Measurements from ENCODE around the gene MORN3.
"Not testable (repeated sequence)": the region's sequence is repeated elsewhere in the genome, so short reads cannot be mapped to it uniquely, and the experiment has no call there.

Gene MORN3

DNA sequence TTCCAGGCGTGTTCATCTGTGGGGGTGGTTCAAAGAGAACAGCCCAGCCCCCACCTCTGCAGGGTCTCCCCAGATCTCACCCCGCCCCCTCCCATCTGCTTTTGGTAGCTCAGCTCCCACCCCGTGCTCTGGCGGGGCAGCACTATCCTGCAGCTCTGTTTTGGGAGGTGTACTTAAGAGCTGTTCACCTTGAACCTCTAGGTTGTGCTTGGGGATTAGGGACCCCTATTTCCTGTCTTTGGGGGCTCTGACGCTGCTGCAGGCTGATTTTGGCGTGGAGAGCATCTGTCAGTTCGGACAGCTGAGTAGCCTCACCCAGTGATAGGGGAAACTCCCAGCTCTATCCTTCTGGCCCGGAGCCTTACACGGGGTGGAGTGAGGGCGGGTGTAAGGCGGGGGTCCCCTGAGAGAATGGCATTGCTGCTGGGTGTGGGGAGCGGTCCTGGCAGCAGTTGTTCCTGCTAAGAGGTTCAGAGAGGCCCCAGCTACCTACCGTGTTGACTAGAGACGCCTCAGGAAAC lies 43.9 kb upstream of the MORN3 start:
- peak in 1 of 3 donors; percentile 11 for DNase-seq
- H3K27me3 ChIP-seq (replicated peaks in 2 of 5; ENCODE audit: control insufficient read depth in 4 of 5, insufficient read depth in 5 of 5, low read length in 4 of 5): no peaks in the 10 kb centered on the region
- peaks cover 0 to 5% (median 3%) of the 10 kb centered on the region in 4 experiments for H3K36me3 ChIP-seq (ENCODE audit: control insufficient read depth in 4 of 4, insufficient read depth in 4 of 4, low read length in 3 of 4)
- WGBS (ENCODE audit: insufficient coverage): 24% methylated on average over 9 of the region's 14 CpGs
- ChIA-PET CTCF (interaction anchor here (0.6 to 2.6 kb wide), 10 partner anchors 11 to 81 kb away, joined by 3 to 17 read pairs (median 6); no protein-coding TSS in a partner anchor), POLR2A (interaction anchor here (1.6 kb wide), 1 partner anchor 68 kb away, joined by 3 read pairs; no protein-coding TSS in a partner anchor)
- no peak overlapping the region for H3K27ac ChIP-seq (ENCODE audit: insufficient read depth in 1 of 2, low read depth in 1 of 2, low read length in 2 of 2, poor library complexity in 1 of 2, severe bottlenecking in 2 of 2)
- H3K4me3 ChIP-seq (ENCODE audit: control insufficient read depth in 1 of 7, extremely low read depth in 1 of 7, insufficient read depth in 4 of 7, low read depth in 2 of 7, low read length in 6 of 7): peak overlapping the region; percentile 44 to 92 (median 83)
- peaks cover 3 to 30% (median 19%) of the 10 kb centered on the region in 4 experiments for H3K4me1 ChIP-seq (ENCODE audit: control extremely low read depth in 1 of 4, control insufficient read depth in 4 of 4, insufficient read depth in 4 of 4, low read length in 3 of 4)
- no peaks in the 10 kb centered on the region for H3K9me3 ChIP-seq (ENCODE audit: control extremely low read depth in 1 of 5, control insufficient read depth in 4 of 5, insufficient read depth in 2 of 5, low read depth in 1 of 5, low read length in 4 of 5)

DNA sequence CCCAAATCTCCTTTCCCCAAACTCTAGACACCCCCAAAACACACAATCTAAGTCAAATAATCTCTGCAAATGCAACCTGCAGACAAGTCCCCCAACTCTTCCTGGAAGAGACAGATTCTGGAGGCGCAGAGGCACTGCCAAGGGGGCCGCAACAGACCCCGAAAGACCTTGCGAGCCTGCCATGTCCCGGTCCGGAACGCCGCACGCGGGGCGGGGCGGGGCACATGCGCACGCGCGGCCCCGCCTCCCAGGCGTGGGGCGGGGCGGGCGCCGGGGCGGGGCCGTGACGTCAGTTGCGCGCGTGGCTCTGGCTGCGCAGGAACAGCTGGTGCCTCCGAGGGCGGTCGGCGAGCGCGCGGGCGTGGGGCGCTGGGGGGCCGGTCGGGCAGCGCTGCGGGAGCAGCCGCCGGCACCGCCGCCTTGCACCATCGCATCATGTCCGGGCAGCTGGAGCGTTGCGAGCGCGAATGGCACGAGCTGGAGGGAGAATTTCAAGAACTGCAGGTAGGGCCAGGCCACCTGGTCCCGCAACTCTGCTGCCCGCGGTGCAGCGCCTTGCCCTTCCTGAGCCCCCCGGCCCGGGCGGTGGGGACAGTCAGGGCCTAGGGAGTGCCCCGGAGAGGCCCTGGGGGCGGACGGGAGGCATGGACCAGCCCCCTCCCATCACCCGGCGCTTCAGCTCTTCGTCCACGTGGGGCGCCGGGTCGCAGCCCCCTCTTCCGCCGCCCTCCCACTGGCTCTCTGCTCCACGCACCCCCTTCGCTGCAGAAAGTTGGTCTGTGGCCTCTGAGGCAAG lies 43.2 kb upstream of the MORN3 start, which contains the start of gene TMEM120B:
TMEM120B (plus strand) TSS at position 292 of the 796 bp plus-strand sequence; CDS start at position 436, 144 bp downstream.
- Histone ChIP-seq H3K36me3 (ENCODE audit: control insufficient read depth in 4 of 4, insufficient read depth in 4 of 4, low read length in 3 of 4) (peaks cover 0 to 5% (median 3%) of the 10 kb centered on the region in 4 experiments), H3K27ac (ENCODE audit: insufficient read depth in 1 of 2, low read depth in 1 of 2, low read length in 2 of 2, poor library complexity in 1 of 2, severe bottlenecking in 2 of 2) (peak within 1 kb of the TSS; percentile 33 to 82), H3K4me3 (ENCODE audit: control insufficient read depth in 1 of 7, extremely low read depth in 1 of 7, insufficient read depth in 4 of 7, low read depth in 2 of 7, low read length in 6 of 7) (peak within 1 kb of the TSS; percentile 44 to 92 (median 83)), H3K27me3 (replicated peaks in 2 of 5; ENCODE audit: control insufficient read depth in 4 of 5, insufficient read depth in 5 of 5, low read length in 4 of 5) (no peaks in the 10 kb centered on the region), H3K4me1 (ENCODE audit: control extremely low read depth in 1 of 4, control insufficient read depth in 4 of 4, insufficient read depth in 4 of 4, low read length in 3 of 4) (peaks cover 3 to 30% (median 19%) of the 10 kb centered on the region in 4 experiments), H3K9me3 (ENCODE audit: control extremely low read depth in 1 of 5, control insufficient read depth in 4 of 5, insufficient read depth in 2 of 5, low read depth in 1 of 5, low read length in 4 of 5) (no peaks in the 10 kb centered on the region)
- ChIA-PET POLR2A (interaction anchor here (1.0 to 1.6 kb wide), 3 partner anchors 69 to 82 kb away, joined by 3 to 4 read pairs (median 3); no protein-coding TSS in a partner anchor), CTCF (interaction anchor here (0.6 to 2.6 kb wide), 15 partner anchors 11 to 773 kb away, joined by 3 to 17 read pairs (median 5); partner anchors contain the start of gene RHOF)
- DNase-seq: peak; percentile 65 to 78 (median 73)
- WGBS (ENCODE audit: insufficient coverage): 0% methylated on average over 50 of the region's 74 CpGs

DNA sequence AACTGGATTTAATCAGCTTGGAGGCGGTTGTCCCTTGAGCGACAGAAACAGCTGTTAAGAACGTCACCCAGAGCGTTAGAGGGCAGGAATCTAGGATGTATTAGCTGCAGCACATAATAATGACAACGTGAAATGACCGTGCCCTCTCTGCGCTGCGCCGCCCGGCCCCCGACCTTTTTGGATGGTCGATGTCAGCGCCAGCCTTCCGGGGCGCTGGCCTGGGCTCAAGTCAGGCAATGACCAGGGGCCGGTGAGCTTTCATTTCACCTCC lies 42.7 kb upstream of the MORN3 start:
- 0% methylated on average over 16 of the region's 16 CpGs for WGBS (ENCODE audit: insufficient coverage)
- CTCF ChIA-PET: interaction anchor here (0.9 to 2.6 kb wide), 14 partner anchors 10 to 215 kb away, joined by 3 to 17 read pairs (median 4); partner anchors contain the start of gene RHOF
- no peaks in the 10 kb centered on the region for H3K27me3 ChIP-seq (replicated peaks in 2 of 5; ENCODE audit: control insufficient read depth in 4 of 5, insufficient read depth in 5 of 5, low read length in 4 of 5)

DNA sequence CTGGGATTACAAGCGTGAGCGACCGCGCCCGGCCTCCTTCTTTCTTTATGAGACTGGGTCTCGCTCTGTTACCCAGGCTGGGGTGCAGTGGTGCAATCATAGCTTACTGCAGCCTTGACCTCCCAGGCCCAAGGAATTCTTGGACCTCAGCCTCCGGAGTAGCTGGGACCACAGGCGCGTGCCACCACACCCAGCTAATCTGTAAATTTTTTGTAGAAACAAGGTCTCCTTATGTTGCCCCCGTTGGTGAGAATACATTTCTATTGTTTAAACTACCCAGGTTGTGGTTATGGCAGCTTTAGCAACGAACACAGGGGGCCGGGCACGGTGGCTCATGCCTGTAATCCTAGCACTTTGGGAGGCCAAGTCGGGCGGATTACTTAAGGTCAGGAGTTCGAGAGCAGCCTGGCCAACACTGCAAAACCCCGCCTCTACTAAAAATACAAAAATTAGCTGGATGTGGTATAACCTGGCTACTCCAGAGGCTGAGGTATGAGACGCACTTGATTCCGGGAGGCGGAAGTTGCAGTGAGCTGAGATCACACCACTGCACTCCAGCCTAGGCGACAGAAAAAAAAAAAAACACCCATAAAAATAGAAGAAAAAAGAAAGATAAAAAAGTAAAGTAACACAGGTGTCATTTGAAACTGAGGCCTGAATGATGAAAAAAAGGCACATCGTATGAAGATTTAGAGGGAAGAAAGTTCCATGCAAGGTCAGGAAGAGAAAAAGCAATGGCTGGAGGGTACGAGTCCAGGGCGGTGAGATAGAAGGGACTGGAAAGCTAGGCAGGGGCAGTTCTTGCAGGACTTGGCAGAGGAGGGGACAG lies 42.1 kb upstream of the MORN3 start:
- peak in 2 of 3 donors; percentile 25 to 49 for DNase-seq

More for the DNA sequence above, 42.7 kb upstream of the MORN3 start:
- POLR2A ChIA-PET: interaction anchor here (1.0 to 1.6 kb wide), 3 partner anchors 70 to 82 kb away, joined by 3 to 4 read pairs (median 3); no protein-coding TSS in a partner anchor
- peak; percentile 26 to 70 (median 63) for DNase-seq
- H3K36me3 ChIP-seq (ENCODE audit: control insufficient read depth in 4 of 4, insufficient read depth in 4 of 4, low read length in 3 of 4): peaks cover 0 to 3% (median 3%) of the 10 kb centered on the region in 4 experiments
- peak overlapping the region; percentile 44 to 92 (median 83) for H3K4me3 ChIP-seq (ENCODE audit: control insufficient read depth in 1 of 7, extremely low read depth in 1 of 7, insufficient read depth in 4 of 7, low read depth in 2 of 7, low read length in 6 of 7)
- H3K4me1 ChIP-seq (ENCODE audit: control extremely low read depth in 1 of 4, control insufficient read depth in 4 of 4, insufficient read depth in 4 of 4, low read length in 3 of 4): peaks cover 3 to 30% (median 19%) of the 10 kb centered on the region in 4 experiments
- H3K27ac ChIP-seq (ENCODE audit: insufficient read depth in 1 of 2, low read depth in 1 of 2, low read length in 2 of 2, poor library complexity in 1 of 2, severe bottlenecking in 2 of 2): peak overlapping the region; percentile 33 to 82
- no peaks in the 10 kb centered on the region for H3K9me3 ChIP-seq (ENCODE audit: control extremely low read depth in 1 of 5, control insufficient read depth in 4 of 5, insufficient read depth in 2 of 5, low read depth in 1 of 5, low read length in 4 of 5)

DNA sequence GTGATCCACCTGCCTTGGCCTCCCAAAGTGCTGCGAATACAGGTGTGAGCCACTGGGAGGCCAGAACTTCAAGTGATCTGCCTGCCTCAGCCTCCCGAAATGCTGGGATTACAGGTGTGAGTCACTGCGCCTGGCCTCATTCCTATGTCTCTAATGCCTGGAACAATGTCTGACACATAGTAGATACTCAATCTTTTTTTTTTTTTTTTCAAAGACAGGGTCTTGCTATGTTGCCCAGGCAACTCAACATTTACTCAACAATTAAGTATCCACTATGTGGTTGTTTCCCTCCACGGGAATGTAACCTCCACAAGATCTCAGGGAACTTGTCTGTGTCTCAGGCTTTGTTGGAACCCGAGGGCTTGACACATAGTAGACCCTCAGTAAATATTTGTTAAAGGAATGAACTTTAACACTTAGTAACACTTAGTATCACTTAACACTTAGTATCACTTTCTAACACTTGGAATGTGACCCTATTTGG lies 40.1 kb upstream of the MORN3 start:
- POLR2A ChIA-PET: no interaction called here
- Histone ChIP-seq H3K36me3 (ENCODE audit: control insufficient read depth in 4 of 4, insufficient read depth in 4 of 4, low read length in 3 of 4) (no peaks in the 10 kb centered on the region), H3K27me3 (replicated peaks in 2 of 5; ENCODE audit: control insufficient read depth in 4 of 5, insufficient read depth in 5 of 5, low read length in 4 of 5) (no peaks in the 10 kb centered on the region), H3K4me3 (ENCODE audit: control insufficient read depth in 1 of 7, extremely low read depth in 1 of 7, insufficient read depth in 4 of 7, low read depth in 2 of 7, low read length in 6 of 7) (no peak overlapping the region), H3K9me3 (ENCODE audit: control extremely low read depth in 1 of 5, control insufficient read depth in 4 of 5, insufficient read depth in 2 of 5, low read depth in 1 of 5, low read length in 4 of 5) (peaks cover 0 to 3% (median 0%) of the 10 kb centered on the region in 5 experiments), H3K27ac (ENCODE audit: insufficient read depth in 1 of 2, low read depth in 1 of 2, low read length in 2 of 2, poor library complexity in 1 of 2, severe bottlenecking in 2 of 2) (no peak overlapping the region), H3K4me1 (ENCODE audit: control extremely low read depth in 1 of 4, control insufficient read depth in 4 of 4, insufficient read depth in 4 of 4, low read length in 3 of 4) (peaks cover 3 to 30% (median 19%) of the 10 kb centered on the region in 4 experiments)
- WGBS (ENCODE audit: insufficient coverage): 100% methylated on average over 2 of the region's 5 CpGs
- CTCF ChIA-PET: interaction anchor here (1.4 to 1.7 kb wide), 3 partner anchors 9 to 89 kb away, joined by 3 to 5 read pairs (median 5); no protein-coding TSS in a partner anchor
- peak in 2 of 3 donors; percentile 24 to 31 for DNase-seq

More for the DNA sequence above, 42.1 kb upstream of the MORN3 start:
- no peaks in the 10 kb centered on the region for H3K9me3 ChIP-seq (ENCODE audit: control extremely low read depth in 1 of 5, control insufficient read depth in 4 of 5, insufficient read depth in 2 of 5, low read depth in 1 of 5, low read length in 4 of 5)
- CTCF ChIA-PET: interaction anchor here (0.9 to 2.6 kb wide), 14 partner anchors 8 to 215 kb away, joined by 3 to 17 read pairs (median 5); partner anchors contain the start of gene RHOF
- POLR2A ChIA-PET: interaction anchor here (0.6 to 1.6 kb wide), 5 partner anchors 8 to 83 kb away, joined by 3 to 4 read pairs (median 3); no protein-coding TSS in a partner anchor
- peak overlapping the region; percentile 33 to 82 for H3K27ac ChIP-seq (ENCODE audit: insufficient read depth in 1 of 2, low read depth in 1 of 2, low read length in 2 of 2, poor library complexity in 1 of 2, severe bottlenecking in 2 of 2)
- 74% methylated on average over 14 of the region's 24 CpGs for WGBS (ENCODE audit: insufficient coverage)
- H3K4me3 ChIP-seq (ENCODE audit: control insufficient read depth in 1 of 7, extremely low read depth in 1 of 7, insufficient read depth in 4 of 7, low read depth in 2 of 7, low read length in 6 of 7): peak overlapping the region; percentile 44 to 92 (median 83)
- peaks cover 3 to 30% (median 19%) of the 10 kb centered on the region in 4 experiments for H3K4me1 ChIP-seq (ENCODE audit: control extremely low read depth in 1 of 4, control insufficient read depth in 4 of 4, insufficient read depth in 4 of 4, low read length in 3 of 4)
- peaks cover 0 to 3% (median 1%) of the 10 kb centered on the region in 4 experiments for H3K36me3 ChIP-seq (ENCODE audit: control insufficient read depth in 4 of 4, insufficient read depth in 4 of 4, low read length in 3 of 4)
- H3K27me3 ChIP-seq (replicated peaks in 2 of 5; ENCODE audit: control insufficient read depth in 4 of 5, insufficient read depth in 5 of 5, low read length in 4 of 5): no peaks in the 10 kb centered on the region

DNA sequence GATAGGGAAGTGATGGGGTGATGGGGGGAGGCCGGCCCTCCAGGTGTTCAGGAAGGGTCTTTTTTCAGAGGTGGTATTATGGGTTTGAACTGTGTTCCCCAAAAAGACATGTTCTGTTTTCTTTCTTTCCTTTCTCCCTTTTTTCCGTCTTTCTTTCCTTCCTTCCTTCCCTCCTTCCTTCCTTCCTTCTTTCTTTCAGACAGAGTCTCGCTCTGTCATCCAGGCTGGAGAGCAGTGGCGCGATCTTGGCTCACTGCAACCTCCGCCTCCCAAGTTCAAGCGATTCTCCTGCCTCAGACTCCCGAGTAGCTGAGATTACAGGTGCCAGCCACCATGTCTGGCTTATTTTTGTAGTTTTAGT lies 39.6 kb upstream of the MORN3 start:
- 96% methylated on average over 6 of the region's 8 CpGs for WGBS (ENCODE audit: insufficient coverage)

More for the DNA sequence above, 39.6 kb upstream of the MORN3 start:
- peak in 1 of 3 donors; percentile 31 for DNase-seq
- CTCF ChIA-PET: interaction anchor here (1.5 kb wide), 1 partner anchor 9 kb away, joined by 3 read pairs; no protein-coding TSS in a partner anchor
- H3K4me1 ChIP-seq (ENCODE audit: control extremely low read depth in 1 of 4, control insufficient read depth in 4 of 4, insufficient read depth in 4 of 4, low read length in 3 of 4): peaks cover 3 to 28% (median 18%) of the 10 kb centered on the region in 4 experiments
- H3K36me3 ChIP-seq (ENCODE audit: control insufficient read depth in 4 of 4, insufficient read depth in 4 of 4, low read length in 3 of 4); H3K4me3 ChIP-seq (ENCODE audit: control insufficient read depth in 1 of 7, extremely low read depth in 1 of 7, insufficient read depth in 4 of 7, low read depth in 2 of 7, low read length in 6 of 7); H3K27ac ChIP-seq (ENCODE audit: insufficient read depth in 1 of 2, low read depth in 1 of 2, low read length in 2 of 2, poor library complexity in 1 of 2, severe bottlenecking in 2 of 2); H3K9me3 ChIP-seq (ENCODE audit: control extremely low read depth in 1 of 5, control insufficient read depth in 4 of 5, insufficient read depth in 2 of 5, low read depth in 1 of 5, low read length in 4 of 5); H3K27me3 ChIP-seq (replicated peaks in 2 of 5; ENCODE audit: control insufficient read depth in 4 of 5, insufficient read depth in 5 of 5, low read length in 4 of 5); POLR2A ChIA-PET: not testable (repeated sequence)

Data from common myeloid progenitor, CD34-positive (primary cell).